Rectal smooth muscle tissue (tissue), 1 donor: ENCODE measurements around the gene WDR72.
"Not testable (repeated sequence)": the region's sequence is repeated elsewhere in the genome, so short reads cannot be mapped to it uniquely, and the experiment has no call there.

Experiments used
- H3K27ac ChIP-seq: one replicate; pipeline ENCODE4 v1.7.0; 2013; ENCODE audit warnings: low read depth, low read length, inconsistent platforms
- H3K27me3 ChIP-seq: one replicate; pipeline ENCODE4 v1.7.0; 2013; ENCODE audit warnings: low read length; ENCODE audit not compliant: control insufficient read depth, insufficient read depth
- H3K36me3 ChIP-seq: one replicate; pipeline ENCODE4 v1.7.0; 2013; ENCODE audit warnings: low read length; ENCODE audit not compliant: control insufficient read depth, insufficient read depth
- H3K4me1 ChIP-seq: one replicate; pipeline ENCODE4 v1.7.0; 2013; ENCODE audit warnings: low read length; ENCODE audit not compliant: control insufficient read depth, insufficient read depth
- H3K4me3 ChIP-seq: one replicate; pipeline ENCODE4 v1.7.0; 2013; ENCODE audit warnings: low read length
- H3K9ac ChIP-seq: one replicate; pipeline ENCODE4 v1.7.0; 2013; ENCODE audit warnings: low read length

Gene WDR72

GRCh38 chr15:53684162-53684561 lies 75.3 kb downstream of the WDR72 start:
- H3K27me3 ChIP-seq, H3K4me3 ChIP-seq: not testable (repeated sequence)

GRCh38 chr15:53681056-53681455 lies 78.4 kb downstream of the WDR72 start:
- no peaks in the 10 kb centered on the region for H3K27me3 ChIP-seq
- no peaks in the 10 kb centered on the region for H3K4me1 ChIP-seq
- no peak overlapping the region for H3K27ac ChIP-seq
- no peak overlapping the region for H3K4me3 ChIP-seq
- no peak overlapping the region for H3K9ac ChIP-seq
- H3K36me3 ChIP-seq: no peaks in the 10 kb centered on the region

More at GRCh38 chr15:53684162-53684561, 75.3 kb downstream of the WDR72 start:
- not testable (repeated sequence) for H3K4me1 ChIP-seq, H3K36me3 ChIP-seq, H3K9ac ChIP-seq, H3K27ac ChIP-seq

- no peak overlapping the region for H3K4me3 ChIP-seq
Measured at GRCh38 chr15:53675832-53676231, 83.6 kb downstream of the WDR72 start.

GRCh38 chr15:53671545-53671944 lies 87.9 kb downstream of the WDR72 start:
- H3K4me3 ChIP-seq: no peak overlapping the region
- H3K27ac ChIP-seq: no peak overlapping the region
- no peak overlapping the region for H3K9ac ChIP-seq
- H3K4me1 ChIP-seq: no peaks in the 10 kb centered on the region
- no peaks in the 10 kb centered on the region for H3K36me3 ChIP-seq
- no peaks in the 10 kb centered on the region for H3K27me3 ChIP-seq

More at GRCh38 chr15:53675832-53676231, 83.6 kb downstream of the WDR72 start:
- no peak overlapping the region for H3K9ac ChIP-seq
- H3K4me1 ChIP-seq: no peaks in the 10 kb centered on the region
- H3K36me3 ChIP-seq: no peaks in the 10 kb centered on the region
- H3K27ac ChIP-seq: no peak overlapping the region
- no peaks in the 10 kb centered on the region for H3K27me3 ChIP-seq

- Histone ChIP-seq H3K36me3 (no peaks in the 10 kb centered on the region), H3K4me3 (no peak overlapping the region), H3K27ac (no peak overlapping the region), H3K4me1 (no peaks in the 10 kb centered on the region), H3K27me3 (no peaks in the 10 kb centered on the region), H3K9ac (no peak overlapping the region)
Measured at GRCh38 chr15:53670701-53671100, 88.8 kb downstream of the WDR72 start.

GRCh38 chr15:53665930-53666329 lies 93.5 kb downstream of the WDR72 start:
- no peak overlapping the region for H3K27ac ChIP-seq
- no peaks in the 10 kb centered on the region for H3K27me3 ChIP-seq
- no peak overlapping the region for H3K4me3 ChIP-seq
- H3K9ac ChIP-seq: no peak overlapping the region
- no peaks in the 10 kb centered on the region for H3K4me1 ChIP-seq
- H3K36me3 ChIP-seq: no peaks in the 10 kb centered on the region

- Histone ChIP-seq H3K27me3 (no peaks in the 10 kb centered on the region), H3K27ac (no peak overlapping the region), H3K36me3 (no peaks in the 10 kb centered on the region), H3K9ac (no peak overlapping the region), H3K4me3 (no peak overlapping the region), H3K4me1 (no peaks in the 10 kb centered on the region)
Measured at GRCh38 chr15:53658827-53659555, 100.5 kb downstream of the WDR72 start.

GRCh38 chr15:53658255-53658654 lies 101.2 kb downstream of the WDR72 start:
- no peaks in the 10 kb centered on the region for H3K27me3 ChIP-seq
- H3K27ac ChIP-seq: no peak overlapping the region
- H3K4me3 ChIP-seq: no peak overlapping the region
- no peaks in the 10 kb centered on the region for H3K36me3 ChIP-seq
- no peak overlapping the region for H3K9ac ChIP-seq
- no peaks in the 10 kb centered on the region for H3K4me1 ChIP-seq

GRCh38 chr15:53648934-53649333 lies 110.5 kb downstream of the WDR72 start:
- Histone ChIP-seq H3K27ac (no peak overlapping the region), H3K36me3 (no peaks in the 10 kb centered on the region), H3K27me3 (no peaks in the 10 kb centered on the region), H3K4me1 (no peaks in the 10 kb centered on the region), H3K9ac (no peak overlapping the region), H3K4me3 (no peak overlapping the region)

GRCh38 chr15:53644660-53645059 lies 114.8 kb downstream of the WDR72 start:
- H3K27me3 ChIP-seq: no peaks in the 10 kb centered on the region
- no peak overlapping the region for H3K27ac ChIP-seq
- no peaks in the 10 kb centered on the region for H3K4me1 ChIP-seq
- no peaks in the 10 kb centered on the region for H3K36me3 ChIP-seq
- H3K9ac ChIP-seq: no peak overlapping the region
- H3K4me3 ChIP-seq: no peak overlapping the region

GRCh38 chr15:53634517-53635106 lies 124.9 kb downstream of the WDR72 start:
- no peak overlapping the region for H3K9ac ChIP-seq

GRCh38 chr15:53627279-53627678 lies 132.2 kb downstream of the WDR72 start:
- H3K27ac ChIP-seq: no peak overlapping the region
- no peak overlapping the region for H3K4me3 ChIP-seq
- no peaks in the 10 kb centered on the region for H3K4me1 ChIP-seq
- H3K36me3 ChIP-seq: no peaks in the 10 kb centered on the region
- H3K27me3 ChIP-seq: no peaks in the 10 kb centered on the region
- H3K9ac ChIP-seq: no peak overlapping the region

More at GRCh38 chr15:53634517-53635106, 124.9 kb downstream of the WDR72 start:
- Histone ChIP-seq H3K4me3 (no peak overlapping the region), H3K27me3 (no peaks in the 10 kb centered on the region), H3K36me3 (no peaks in the 10 kb centered on the region), H3K27ac (no peak overlapping the region), H3K4me1 (no peaks in the 10 kb centered on the region)
